Naive thymus-derived CD8-positive, alpha-beta T cell (primary cell): Measurements from ENCODE around the gene MUSTN1. TPM values are rescaled to one million over a fixed set of nuclear protein-coding genes. Genes with fewer than 3 reads are reported as not detected.

Source experiments
- ATAC-seq, 2 donors: fragments of 150-1000 bp; cut with Tn5 transposase in 1 of 2; sonication (Bioruptor Pico), chemical (Tn5 transposase) in 1 of 2; 1 replicate in 1 of 2; 2 replicates in 1 of 2; pipeline ENCODE4 v1.10.0; 2021; ENCODE audit warnings: mild to moderate bottlenecking in 2 of 2, moderate library complexity in 2 of 2
- POLR2A ChIA-PET: fragments of 350-600 bp; sonication (Branson Sonifier 250); formaldehyde crosslinking; loops from one replicate; lab custom pipeline; 2021; ENCODE audit warnings: antibody characterized with exemption; lab: Charles Lee
- DNase-seq, 10 donors: peaks; one replicate each; pipeline versions ENCODE4 v3.0.0 to v3.0.0-alpha.2; 2020 to 2022
- H3K27ac Mint-ChIP-seq, 10 donors: one replicate each; pipeline ENCODE4 v1.8.0; 2020 to 2022; ENCODE audit warnings: mild to moderate bottlenecking in 10 of 10, mixed read lengths in 10 of 10, moderate library complexity in 4 of 10, inconsistent platforms in 1 of 10
- H3K27me3 Mint-ChIP-seq, 5 donors: one replicate each; pipeline ENCODE4 v1.8.0; 2021 to 2022; ENCODE audit warnings: mixed read lengths in 5 of 5
- H3K36me3 Mint-ChIP-seq, 3 donors: one replicate each; pipeline ENCODE4 v1.8.0; 2020 to 2022; ENCODE audit warnings: mixed read lengths in 3 of 3, mild to moderate bottlenecking in 2 of 3, inconsistent platforms in 1 of 3
- H3K4me1 Mint-ChIP-seq, 4 donors: one replicate each; pipeline ENCODE4 v1.8.0; 2021 to 2022; ENCODE audit warnings: mixed read lengths in 4 of 4
- H3K4me3 Mint-ChIP-seq, 10 donors: one replicate each; pipeline ENCODE4 v1.8.0; 2020 to 2022; ENCODE audit warnings: mild to moderate bottlenecking in 10 of 10, mixed read lengths in 10 of 10, moderate library complexity in 6 of 10, inconsistent platforms in 1 of 10
- H3K9me3 Mint-ChIP-seq, 9 donors: one replicate each; pipeline ENCODE4 v1.8.0; 2020 to 2022; ENCODE audit warnings: mixed read lengths in 9 of 9, mild to moderate bottlenecking in 3 of 9, inconsistent platforms in 1 of 9, moderate library complexity in 1 of 9
- polyA plus RNA-seq, 3 donors: library from polyadenylated mRNA; unstranded; fragments of 300-500 nt; fragmentation: Illumina TruSeq; gene quantifications; one replicate each; pipeline ENCODE4 v1.2.3, GENCODE V29; 2021
- total RNA-seq, 8 experiments: library from RNA in 2 of 8; stranded (reverse) in 2 of 8; gene quantifications; one replicate each; pipeline ENCODE4 v1.2.3 and lab custom pipeline; 2021 to 2026

MUSTN1 gene
- total and polyA plus RNA-seq, 5 experiments from 2014 or later, result 0.68 to 3.4 TPM; not detected in 3

- Mint-ChIP-seq H3K9me3 (no peaks in the 10 kb centered on the region), H3K36me3 (peaks cover 0 to 3% (median 2%) of the 10 kb centered on the region in 3 donors), H3K27me3 (no peaks in the 10 kb centered on the region)
These were observed 5.3 kb downstream of the MUSTN1 start for GRCh38 chr3:52829482-52829881.

GRCh38 chr3:52827866-52828376, 6.9 kb downstream of the MUSTN1 start:
- POLR2A ChIA-PET, result no interaction called here
- no peak overlapping the region for H3K4me3 Mint-ChIP-seq
- ATAC-seq (no peak), DNase-seq (no peak)
- H3K9me3 Mint-ChIP-seq, result no peaks in the 10 kb centered on the region
- peaks cover 0 to 3% (median 2%) of the 10 kb centered on the region in 3 donors for H3K36me3 Mint-ChIP-seq
- H3K4me1 Mint-ChIP-seq, result peaks cover 0 to 2% (median 0%) of the 10 kb centered on the region in 4 donors
- no peaks in the 10 kb centered on the region for H3K27me3 Mint-ChIP-seq
- H3K27ac Mint-ChIP-seq, result no peak overlapping the region

More at GRCh38 chr3:52829482-52829881, 5.3 kb downstream of the MUSTN1 start:
- H3K4me3 Mint-ChIP-seq, result no peak overlapping the region
- POLR2A ChIA-PET, result no interaction called here
- peaks cover 0 to 4% (median 0%) of the 10 kb centered on the region in 4 donors for H3K4me1 Mint-ChIP-seq
- no peak for ATAC-seq
- DNase-seq, result no peak
- no peak overlapping the region for H3K27ac Mint-ChIP-seq

GRCh38 chr3:52827441-52827840, 7.4 kb downstream of the MUSTN1 start:
- DNase-seq (no peak), ATAC-seq (no peak)
- Mint-ChIP-seq H3K9me3 (no peaks in the 10 kb centered on the region), H3K36me3 (peaks cover 0 to 3% (median 2%) of the 10 kb centered on the region in 3 donors), H3K27ac (no peak overlapping the region), H3K4me1 (peaks cover 0 to 2% (median 0%) of the 10 kb centered on the region in 4 donors), H3K27me3 (no peaks in the 10 kb centered on the region), H3K4me3 (no peak overlapping the region)
- POLR2A ChIA-PET, result no interaction called here

GRCh38 chr3:52824037-52824436, 10.8 kb downstream of the MUSTN1 start:
- ATAC-seq, result no peak
- Mint-ChIP-seq H3K4me3 (no peak overlapping the region), H3K36me3 (peaks cover 0 to 3% (median 2%) of the 10 kb centered on the region in 3 donors), H3K27ac (no peak overlapping the region), H3K4me1 (peaks cover 0 to 2% (median 0%) of the 10 kb centered on the region in 4 donors), H3K27me3 (no peaks in the 10 kb centered on the region), H3K9me3 (no peaks in the 10 kb centered on the region)
- no peak for DNase-seq
- POLR2A ChIA-PET, result no interaction called here

GRCh38 chr3:52822363-52822762, 12.5 kb downstream of the MUSTN1 start:
- Mint-ChIP-seq H3K4me3 (no peak overlapping the region), H3K36me3 (peaks cover 0 to 3% (median 2%) of the 10 kb centered on the region in 3 donors)
- POLR2A ChIA-PET, result no interaction called here

GRCh38 chr3:52820736-52821135, 14.1 kb downstream of the MUSTN1 start:
- H3K4me1 Mint-ChIP-seq, result peaks cover 0 to 2% (median 0%) of the 10 kb centered on the region in 4 donors
- ATAC-seq, result peak in 1 of 2 donors; percentile 38
- POLR2A ChIA-PET, result no interaction called here
- no peaks in the 10 kb centered on the region for H3K27me3 Mint-ChIP-seq
- peak overlapping the region in 1 of 10 donors; percentile 19 for H3K27ac Mint-ChIP-seq
- H3K9me3 Mint-ChIP-seq, result no peaks in the 10 kb centered on the region
- H3K36me3 Mint-ChIP-seq, result peaks cover 0 to 3% (median 2%) of the 10 kb centered on the region in 3 donors
- DNase-seq, result no peak
- H3K4me3 Mint-ChIP-seq, result no peak overlapping the region

More at GRCh38 chr3:52822363-52822762, 12.5 kb downstream of the MUSTN1 start:
- ATAC-seq, result no peak
- Mint-ChIP-seq H3K27me3 (no peaks in the 10 kb centered on the region), H3K4me1 (peaks cover 0 to 2% (median 0%) of the 10 kb centered on the region in 4 donors), H3K27ac (no peak overlapping the region), H3K9me3 (no peaks in the 10 kb centered on the region)
- DNase-seq, result no peak

- Mint-ChIP-seq H3K27me3 (no peaks in the 10 kb centered on the region), H3K27ac (no peak overlapping the region), H3K9me3 (no peaks in the 10 kb centered on the region), H3K36me3 (peaks cover 0 to 1% (median 1%) of the 10 kb centered on the region in 3 donors), H3K4me3 (no peak overlapping the region), H3K4me1 (peaks cover 0 to under 1% (median 0%) of the 10 kb centered on the region in 4 donors)
- ATAC-seq, result no peak
- no peak for DNase-seq
- POLR2A ChIA-PET, result no interaction called here
These were observed 14.9 kb downstream of the MUSTN1 start for GRCh38 chr3:52819936-52820335.

- no peaks in the 10 kb centered on the region for H3K27me3 Mint-ChIP-seq
- H3K36me3 Mint-ChIP-seq, result no peaks in the 10 kb centered on the region
- DNase-seq, result no peak
- H3K9me3 Mint-ChIP-seq, result no peaks in the 10 kb centered on the region
- H3K4me3 Mint-ChIP-seq, result no peak overlapping the region
- no peaks in the 10 kb centered on the region for H3K4me1 Mint-ChIP-seq
- POLR2A ChIA-PET, result no interaction called here
- ATAC-seq, result no peak
- H3K27ac Mint-ChIP-seq, result peak overlapping the region in 1 of 10 donors; percentile 24
These were observed 17.0 kb downstream of the MUSTN1 start for GRCh38 chr3:52817860-52818259.

GRCh38 chr3:52817221-52817620, 17.6 kb downstream of the MUSTN1 start:
- Mint-ChIP-seq H3K36me3 (no peaks in the 10 kb centered on the region), H3K4me1 (no peaks in the 10 kb centered on the region), H3K9me3 (no peaks in the 10 kb centered on the region), H3K4me3 (no peak overlapping the region), H3K27ac (no peak overlapping the region), H3K27me3 (no peaks in the 10 kb centered on the region)
- POLR2A ChIA-PET, result no interaction called here
- ATAC-seq (no peak), DNase-seq (no peak)

GRCh38 chr3:52816654-52817053, 18.2 kb downstream of the MUSTN1 start:
- ATAC-seq (no peak), DNase-seq (no peak)
- Mint-ChIP-seq H3K9me3 (no peaks in the 10 kb centered on the region), H3K4me1 (no peaks in the 10 kb centered on the region), H3K36me3 (no peaks in the 10 kb centered on the region), H3K27me3 (no peaks in the 10 kb centered on the region), H3K27ac (peak overlapping the region in 1 of 10 donors; percentile 65), H3K4me3 (no peak overlapping the region)
- POLR2A ChIA-PET, result no interaction called here

GRCh38 chr3:52816199-52816598, 18.6 kb downstream of the MUSTN1 start:
- no peaks in the 10 kb centered on the region for H3K36me3 Mint-ChIP-seq
- DNase-seq, result no peak
- no peaks in the 10 kb centered on the region for H3K27me3 Mint-ChIP-seq
- peaks cover 0 to 2% (median 0%) of the 10 kb centered on the region in 4 donors for H3K4me1 Mint-ChIP-seq
- no peak for ATAC-seq
- POLR2A ChIA-PET, result no interaction called here
- no peak overlapping the region for H3K27ac Mint-ChIP-seq
- no peaks in the 10 kb centered on the region for H3K9me3 Mint-ChIP-seq
- H3K4me3 Mint-ChIP-seq, result no peak overlapping the region

- H3K27me3 Mint-ChIP-seq, result no peaks in the 10 kb centered on the region
- no peak for ATAC-seq
- POLR2A ChIA-PET, result no interaction called here
These were observed 21.0 kb downstream of the MUSTN1 start for GRCh38 chr3:52813810-52814209.

GRCh38 chr3:52811452-52812011, 23.3 kb downstream of the MUSTN1 start:
- Mint-ChIP-seq H3K27me3 (no peaks in the 10 kb centered on the region), H3K27ac (no peak overlapping the region), H3K4me1 (peaks cover 5 to 14% (median 8%) of the 10 kb centered on the region in 4 donors), H3K9me3 (no peaks in the 10 kb centered on the region), H3K4me3 (no peak overlapping the region), H3K36me3 (no peaks in the 10 kb centered on the region)
- DNase-seq, result no peak
- no peak for ATAC-seq
- POLR2A ChIA-PET, result interaction anchor here (0.6 kb wide), 1 partner anchor 170 kb away, joined by 3 read pairs; no protein-coding TSS in a partner anchor

More at GRCh38 chr3:52813810-52814209, 21.0 kb downstream of the MUSTN1 start:
- no peaks in the 10 kb centered on the region for H3K36me3 Mint-ChIP-seq
- H3K4me3 Mint-ChIP-seq, result no peak overlapping the region
- no peak for DNase-seq
- peak overlapping the region in 1 of 10 donors; percentile 19 for H3K27ac Mint-ChIP-seq
- H3K9me3 Mint-ChIP-seq, result no peaks in the 10 kb centered on the region
- peaks cover 5 to 13% (median 8%) of the 10 kb centered on the region in 4 donors for H3K4me1 Mint-ChIP-seq
